GM19035 (cell line): ENCODE results near the gene GNB2.
A peak's percentile ranks its signal among the peaks of the same experiment; 100 is the strongest.

Source experiments
- ATAC-seq: cut with Tn5 transposase; IDR thresholded peaks from one replicate; pipeline ENCODE4 v1.9.1; 2021; ENCODE audit not compliant: unreplicated experiment

Gene GNB2

DNA sequence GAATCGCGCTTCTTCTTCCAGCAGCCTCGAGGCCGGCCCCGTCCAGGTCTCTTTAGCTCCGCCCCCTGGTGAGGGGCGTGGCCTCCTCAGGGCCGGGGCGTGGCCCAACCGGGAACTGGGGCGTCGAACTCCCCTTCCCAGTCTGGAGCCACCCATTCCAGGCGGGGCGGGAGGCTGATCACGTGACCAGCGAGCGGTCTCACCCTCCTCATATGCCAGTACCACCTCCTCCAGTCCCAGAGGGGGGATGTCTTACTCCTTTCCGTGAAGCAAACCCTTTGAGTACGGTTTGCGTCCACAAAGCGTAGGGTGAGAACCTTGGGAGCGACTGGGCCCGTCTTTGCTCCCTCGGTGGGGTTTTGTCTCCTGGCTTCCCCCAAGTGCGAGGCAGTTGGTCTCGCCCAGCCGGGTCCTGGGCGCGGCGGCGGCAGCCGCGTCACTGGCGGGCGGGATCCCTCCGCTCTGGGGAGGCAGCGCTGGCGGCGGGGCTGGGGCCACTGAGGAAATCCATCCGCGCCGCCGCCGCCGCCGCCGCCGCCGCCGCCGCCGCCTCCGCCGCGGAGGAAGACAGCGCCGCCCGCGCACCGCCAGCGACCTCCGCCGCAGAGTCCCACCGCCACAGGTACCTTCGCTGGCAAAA, at the start of gene GNB2:
TSS of gene GNB2 (plus strand) at position 439 of the 640 bp plus-strand sequence. CDS start 2,526 bp downstream, outside the sequence.
- peak; percentile 64 for ATAC-seq

DNA sequence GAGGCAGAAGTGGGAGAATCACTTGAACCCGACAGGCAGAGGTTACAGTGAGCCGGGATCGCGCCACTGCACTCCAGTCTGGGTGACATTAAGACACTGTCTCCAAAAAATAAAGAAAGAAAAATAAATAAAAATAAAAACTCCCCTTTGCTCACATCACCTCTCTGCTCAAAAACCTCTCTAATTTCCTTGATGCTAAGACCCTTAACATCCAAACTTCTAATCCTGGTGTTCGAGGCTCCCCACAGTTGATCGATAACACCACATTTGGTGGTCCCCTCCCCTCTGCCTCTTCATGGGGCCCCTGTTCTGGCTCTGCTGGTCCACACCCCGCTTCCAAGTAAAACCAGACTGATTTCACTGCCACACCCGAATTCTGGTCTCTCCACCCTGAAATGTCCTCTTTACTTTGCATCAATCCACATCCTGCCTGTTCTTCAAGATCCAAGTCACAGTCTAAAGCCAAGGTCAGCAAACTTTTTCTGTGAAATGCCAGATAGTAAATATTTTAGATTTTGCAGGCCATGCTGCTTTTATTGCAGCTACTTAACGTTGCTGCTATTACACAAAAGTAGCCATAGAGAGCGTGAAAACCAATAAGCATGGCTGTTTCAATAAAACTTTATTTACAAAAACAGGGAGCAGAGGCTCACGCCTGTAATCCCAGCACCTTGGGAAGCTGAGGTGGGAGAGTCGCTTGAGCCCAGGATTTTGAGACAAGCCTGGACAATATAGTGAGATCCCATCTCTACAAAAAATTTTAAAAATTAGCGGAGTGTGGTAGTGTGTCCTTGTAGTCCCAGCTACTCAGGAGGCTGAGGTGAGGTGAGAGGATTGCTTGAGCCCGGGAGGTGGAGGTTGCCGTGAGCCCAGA, 49.4 kb upstream of the GNB2 start:
- ATAC-seq: no peak

DNA sequence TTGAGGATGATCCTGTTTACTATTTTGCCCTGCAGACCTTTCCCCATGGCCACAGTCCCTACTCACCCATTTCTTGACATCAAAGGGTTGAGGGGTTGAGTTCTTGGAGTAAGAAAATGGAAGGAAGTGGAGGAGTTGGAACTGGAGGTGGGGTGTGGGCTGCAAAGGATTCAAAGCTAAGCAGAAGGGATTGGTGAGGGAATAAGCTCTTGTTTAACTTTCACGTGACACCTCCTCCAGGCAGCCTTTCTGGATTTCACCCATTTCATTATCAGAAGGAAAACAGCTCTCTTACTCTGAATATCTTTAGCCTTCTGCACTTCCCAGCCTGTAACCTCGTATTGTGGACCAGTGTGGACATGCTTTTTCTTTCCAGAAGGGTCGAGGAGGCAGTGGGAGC, 47.5 kb upstream of the GNB2 start:
- no peak for ATAC-seq

- peak; percentile 85 for ATAC-seq
Observed at GRCh38 chr7:100626530-100627237, 46.9 kb upstream of the GNB2 start.

DNA sequence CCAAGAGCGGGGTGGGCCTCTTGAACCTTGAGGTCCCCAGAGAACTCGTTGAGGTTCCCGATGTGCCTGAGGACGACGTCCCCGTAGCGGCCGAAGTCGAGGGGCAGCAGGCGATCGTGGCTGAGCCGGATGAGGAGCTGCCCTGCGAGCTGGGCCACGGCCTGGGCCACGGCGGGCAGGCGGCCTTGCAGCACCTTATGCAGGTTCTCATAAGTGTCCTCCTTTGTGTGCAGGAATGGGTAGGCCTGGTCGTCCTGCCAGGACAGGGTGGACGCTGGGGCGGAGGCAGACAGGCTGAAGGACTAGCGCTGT, 46.3 kb upstream of the GNB2 start:
- no peak for ATAC-seq

GRCh38 chr7:100629117-100629716, 44.3 kb upstream of the GNB2 start:
- no peak for ATAC-seq

DNA sequence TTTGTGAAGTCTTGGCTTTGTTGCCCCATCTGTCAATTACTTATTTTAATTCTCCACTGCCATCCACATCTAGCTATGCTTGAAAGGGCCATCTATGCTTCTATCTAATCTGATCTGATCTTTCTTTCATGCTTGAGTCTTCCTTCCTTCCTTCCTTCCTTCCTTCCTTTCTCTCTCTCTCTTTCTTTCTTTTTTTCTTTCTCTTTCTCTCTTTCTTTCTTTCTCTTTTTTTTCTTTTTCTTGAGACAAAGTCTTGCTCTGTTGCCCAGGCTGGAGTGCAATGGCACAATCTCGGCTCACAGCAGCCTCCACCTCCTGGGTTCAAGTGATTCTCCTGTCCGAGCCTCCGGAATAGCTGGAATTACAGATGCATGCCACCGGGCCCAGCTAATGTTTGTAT, 43.5 kb upstream of the GNB2 start:
- no peak for ATAC-seq

DNA sequence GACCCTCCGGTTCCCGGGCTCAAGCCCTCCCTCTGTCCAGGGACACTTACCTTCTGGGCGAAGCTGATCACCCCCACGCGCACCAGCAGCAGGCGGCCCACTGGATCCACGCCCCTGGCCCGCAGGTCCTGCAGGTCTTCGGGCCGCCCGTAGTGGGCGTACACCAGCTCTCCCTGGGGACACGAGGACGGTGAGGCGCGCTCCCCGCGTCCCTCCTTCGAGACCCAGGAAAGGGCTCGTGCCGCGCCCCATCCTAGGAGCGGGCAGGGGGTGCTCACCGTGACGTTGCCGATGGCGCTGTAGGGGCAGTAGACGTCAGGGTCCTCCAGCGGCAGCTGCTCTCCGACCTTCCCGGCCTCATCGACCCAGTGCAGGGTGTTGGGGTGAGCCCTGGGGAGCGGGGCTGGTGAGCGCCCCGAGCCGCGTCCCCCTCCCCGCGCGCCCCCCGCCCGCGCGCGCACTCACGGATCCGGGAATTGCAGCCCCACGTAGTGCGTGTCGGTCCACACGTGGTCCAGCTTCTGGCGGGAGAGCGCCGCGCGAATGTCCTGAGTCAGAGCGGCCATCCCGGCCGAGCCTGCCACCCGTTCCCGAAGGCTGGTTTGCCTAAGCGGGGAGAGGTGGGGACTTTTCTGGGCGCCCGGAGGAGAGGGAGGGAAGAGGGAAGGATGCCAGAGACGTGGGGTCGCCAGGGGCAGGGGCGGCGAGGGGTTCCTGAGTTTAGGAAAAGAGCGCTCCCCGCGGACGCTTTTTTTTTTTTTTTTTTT, 40.4 kb upstream of the GNB2 start:
- peak; percentile 65 for ATAC-seq

DNA sequence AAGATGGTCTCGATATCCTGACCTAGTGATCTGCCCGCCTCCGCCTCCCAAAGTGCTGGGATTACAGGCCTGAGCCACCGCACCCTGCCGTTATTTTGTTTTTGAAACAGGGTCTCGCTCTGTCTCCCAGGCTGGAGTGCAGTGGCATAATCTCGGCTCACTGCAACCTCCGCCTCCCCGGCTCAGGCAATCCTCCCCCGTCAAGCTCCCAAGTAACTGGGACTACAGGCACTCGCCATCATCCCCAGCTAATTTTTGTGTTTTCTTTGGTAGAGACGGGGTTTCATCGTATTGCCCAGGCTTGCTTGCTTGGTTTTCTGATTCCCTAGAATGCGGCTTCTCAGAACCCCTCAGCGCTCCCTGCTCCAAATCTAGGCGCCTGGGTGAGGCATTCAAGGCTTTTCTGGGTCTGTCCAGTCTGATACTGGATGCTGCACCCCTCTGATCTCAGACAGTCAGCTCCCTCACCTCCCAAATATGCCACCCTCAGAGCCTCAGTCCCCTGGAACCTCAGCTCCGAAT, 33.5 kb upstream of the GNB2 start:
- no peak for ATAC-seq

DNA sequence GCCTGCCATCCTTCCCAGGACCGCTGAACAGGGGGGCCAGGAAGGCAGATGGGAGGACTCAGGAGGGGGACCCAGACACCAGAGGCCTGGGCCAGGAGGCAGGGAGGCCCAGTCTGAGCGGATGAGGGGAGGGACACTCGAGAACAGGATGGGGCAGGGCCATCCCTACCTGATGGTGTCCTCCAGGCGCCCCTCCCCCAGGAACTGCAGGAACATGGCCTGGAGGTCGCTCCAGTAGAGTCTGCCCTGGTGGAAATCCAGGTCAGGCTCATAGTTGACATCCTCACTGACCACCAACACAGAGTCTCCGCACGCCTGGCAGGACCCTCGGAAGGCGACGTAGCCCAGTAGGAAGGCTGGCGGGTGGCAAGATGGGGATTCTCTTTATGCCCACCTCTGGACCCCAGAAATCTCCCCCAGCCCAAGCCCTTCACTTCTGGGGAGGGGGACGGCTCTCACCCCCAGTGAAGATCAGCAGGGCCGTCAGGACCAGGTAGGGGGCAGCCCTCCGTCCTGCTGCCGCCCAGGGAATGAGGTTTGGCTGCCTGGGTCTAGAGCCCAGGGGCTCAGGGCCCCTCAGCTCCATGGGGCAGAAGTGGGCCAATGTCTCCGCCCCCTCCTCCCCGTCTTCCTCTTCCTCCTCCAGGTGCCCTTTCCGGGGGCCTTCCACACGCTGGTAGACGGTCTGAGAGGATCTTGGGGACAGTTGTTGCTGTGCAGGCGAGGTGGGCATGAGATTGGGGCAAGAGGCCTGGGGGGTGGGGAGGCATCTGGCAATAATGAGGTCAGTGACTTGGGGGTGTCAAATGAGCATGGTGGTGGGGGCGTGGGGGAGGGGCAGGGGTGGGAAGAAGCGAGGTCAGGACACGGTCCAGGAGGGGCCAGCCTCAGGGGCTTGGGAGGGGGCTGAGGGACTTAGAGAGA, 32.8 kb upstream of the GNB2 start:
- ATAC-seq: no peak

DNA sequence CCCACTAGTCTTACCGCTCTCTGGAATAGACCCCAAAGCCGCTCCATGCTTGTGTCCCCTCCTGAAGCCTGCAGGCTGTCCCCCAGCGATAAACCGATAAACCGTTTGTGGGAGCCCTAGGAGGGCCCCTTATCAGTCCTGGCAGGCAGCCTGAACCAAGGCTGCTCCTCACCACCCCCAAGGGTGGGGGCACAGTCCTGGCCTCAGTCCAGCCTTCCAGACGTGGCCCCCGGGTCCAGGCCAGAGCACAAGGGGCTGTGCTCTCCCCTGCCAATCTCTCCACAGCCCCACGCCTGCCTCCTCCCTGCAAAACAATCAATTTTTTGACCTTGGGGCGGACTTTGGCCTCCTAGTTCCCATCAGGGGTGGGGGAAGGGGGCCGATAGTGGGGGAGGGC, 32.1 kb upstream of the GNB2 start, which contains the start of gene TFR2:
TSS of gene TFR2 (minus strand) at position 90 of the 397 bp plus-strand sequence. CDS start at position 47, 43 bp downstream.
- no peak for ATAC-seq

GRCh38 chr7:100641860-100642533, 31.5 kb upstream of the GNB2 start:
- no peak for ATAC-seq

DNA sequence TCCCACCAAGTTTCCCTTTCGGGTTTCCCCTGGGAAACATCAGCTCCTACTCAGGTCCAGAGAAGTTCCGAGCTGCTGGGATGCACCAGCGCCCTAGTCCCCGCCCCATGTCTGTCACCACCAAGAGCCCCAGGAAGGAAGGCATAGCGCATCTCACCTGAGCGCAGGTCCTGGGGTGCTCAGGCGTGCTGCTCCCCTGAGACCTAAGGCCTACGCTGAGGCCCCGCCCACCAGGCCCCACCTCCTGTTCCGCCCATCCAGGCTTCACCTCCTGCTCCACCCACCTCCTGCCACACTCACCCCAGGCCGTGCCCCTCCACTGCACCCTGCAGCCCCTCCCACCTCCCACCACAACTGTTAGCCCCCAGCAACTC, 31.0 kb upstream of the GNB2 start:
- ATAC-seq: no peak

DNA sequence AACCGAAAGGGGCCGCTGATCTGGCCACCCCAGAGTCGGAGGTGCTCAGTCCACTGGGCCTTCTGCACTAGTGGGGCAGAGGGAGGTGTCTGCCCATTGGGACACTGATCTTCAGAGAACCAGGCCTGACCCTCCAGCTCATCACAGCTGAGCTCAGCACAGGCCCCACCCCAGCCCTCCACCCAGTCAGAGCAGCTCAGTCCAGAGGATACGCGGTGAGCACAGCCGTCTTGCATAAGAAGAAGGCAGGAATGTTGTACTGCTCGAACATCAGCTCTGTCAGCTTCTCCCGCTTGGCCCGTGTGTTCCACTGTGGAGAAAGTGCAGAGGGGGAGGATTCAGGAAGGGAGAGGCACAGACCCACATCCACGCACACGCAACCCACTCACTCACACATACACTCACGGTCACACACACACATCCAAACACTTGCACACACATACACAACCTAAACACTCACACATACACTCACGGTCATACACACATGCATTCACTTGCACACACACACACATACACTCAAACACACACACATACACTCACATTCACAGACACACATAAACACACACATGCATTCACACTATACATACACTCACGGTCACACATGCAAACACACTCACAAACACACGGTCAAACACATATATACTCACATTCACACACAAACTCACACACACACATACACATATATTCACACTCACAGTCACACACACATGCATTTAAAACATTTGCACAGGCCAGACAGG, 23.5 kb upstream of the GNB2 start:
- ATAC-seq: no peak

DNA sequence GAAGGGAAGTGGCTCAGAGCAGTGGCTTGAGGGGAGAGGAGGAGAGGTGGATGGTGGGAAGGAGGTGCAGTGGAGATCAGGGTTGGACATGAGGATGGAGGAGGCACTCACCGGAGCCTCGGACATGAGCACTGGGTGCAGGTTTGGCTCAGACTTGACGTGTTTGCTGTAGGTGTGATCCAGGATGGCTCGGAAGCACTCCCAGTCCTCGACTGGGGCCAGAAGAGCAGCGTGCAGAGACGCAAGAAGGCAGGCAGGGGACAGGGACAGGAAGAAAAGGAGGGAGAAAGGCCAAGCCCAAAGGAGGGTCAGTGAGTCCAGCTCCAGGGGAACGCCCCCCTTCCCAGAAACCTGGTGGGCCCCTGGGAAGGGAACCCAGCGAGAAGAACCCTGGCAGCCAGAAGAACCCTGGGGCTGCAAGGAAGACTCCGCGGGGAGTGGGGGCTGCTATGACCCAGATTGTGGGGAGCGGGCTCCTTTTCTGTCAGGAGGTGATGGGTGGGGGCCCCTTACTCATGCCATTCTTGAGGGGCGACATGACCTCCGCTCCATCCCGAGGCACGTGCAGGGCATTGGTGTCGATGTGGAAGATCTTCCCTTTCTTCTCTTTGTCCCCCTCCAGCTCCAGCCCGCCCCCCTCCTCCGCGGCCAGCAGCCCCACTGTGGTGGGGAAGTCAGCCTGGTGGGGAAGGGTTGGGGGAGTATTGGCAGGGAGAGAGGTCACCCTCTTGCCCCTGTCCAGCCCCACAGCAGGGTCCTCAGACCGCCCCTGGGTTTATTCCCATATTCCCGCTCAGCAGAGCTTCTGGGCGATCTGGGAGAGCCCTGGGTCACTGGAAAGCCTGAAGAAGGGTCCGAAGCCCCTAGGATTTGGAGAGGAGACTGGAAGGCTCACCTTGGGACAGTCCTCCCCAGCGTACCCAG, 18.4 kb upstream of the GNB2 start:
- ATAC-seq: no peak

GRCh38 chr7:100655908-100656674, 17.4 kb upstream of the GNB2 start, which contains the start of gene ACTL6B:
Gene ACTL6B, minus strand, starts transcription at chr7:100656448. Its CDS starts 94 bp downstream, at chr7:100656354.
- ATAC-seq: no peak
